ENCODE measurements around the gene PCYT1A. TPM values are rescaled to one million over a fixed set of nuclear protein-coding genes. Genes with fewer than 3 reads are reported as not detected.

Gene PCYT1A
- total and polyA plus RNA-seq, 2 of the 13 experiments (the other 11 are each of a cell fraction or from before 2014, with no cell fraction given) = 26.4 to 45.3 TPM

DNA sequence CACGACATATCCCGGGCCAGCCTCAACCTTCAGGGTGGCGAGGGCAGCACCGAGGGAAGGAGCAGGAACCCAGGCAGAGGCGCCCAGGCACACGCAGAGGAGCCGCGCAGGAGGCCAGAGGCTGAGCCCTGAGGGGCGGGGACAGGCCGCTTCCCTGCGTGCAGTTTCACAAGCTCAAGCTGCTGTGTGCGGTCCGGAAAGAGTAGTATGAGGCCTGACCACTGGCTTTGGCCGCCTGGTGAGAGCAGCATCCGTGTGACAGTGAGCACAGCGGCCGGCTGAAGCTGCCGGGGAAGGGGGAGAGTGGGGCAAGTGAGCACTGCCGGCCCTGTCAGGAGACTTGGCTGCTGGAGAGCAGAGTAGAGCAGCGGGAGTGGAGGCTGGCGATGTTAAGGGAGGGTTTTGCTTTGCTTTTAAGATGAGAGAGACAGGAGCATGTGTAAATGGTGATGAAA lies 85.0 kb downstream of the PCYT1A start (continued):
- TF ChIP-seq, protein P1, sequence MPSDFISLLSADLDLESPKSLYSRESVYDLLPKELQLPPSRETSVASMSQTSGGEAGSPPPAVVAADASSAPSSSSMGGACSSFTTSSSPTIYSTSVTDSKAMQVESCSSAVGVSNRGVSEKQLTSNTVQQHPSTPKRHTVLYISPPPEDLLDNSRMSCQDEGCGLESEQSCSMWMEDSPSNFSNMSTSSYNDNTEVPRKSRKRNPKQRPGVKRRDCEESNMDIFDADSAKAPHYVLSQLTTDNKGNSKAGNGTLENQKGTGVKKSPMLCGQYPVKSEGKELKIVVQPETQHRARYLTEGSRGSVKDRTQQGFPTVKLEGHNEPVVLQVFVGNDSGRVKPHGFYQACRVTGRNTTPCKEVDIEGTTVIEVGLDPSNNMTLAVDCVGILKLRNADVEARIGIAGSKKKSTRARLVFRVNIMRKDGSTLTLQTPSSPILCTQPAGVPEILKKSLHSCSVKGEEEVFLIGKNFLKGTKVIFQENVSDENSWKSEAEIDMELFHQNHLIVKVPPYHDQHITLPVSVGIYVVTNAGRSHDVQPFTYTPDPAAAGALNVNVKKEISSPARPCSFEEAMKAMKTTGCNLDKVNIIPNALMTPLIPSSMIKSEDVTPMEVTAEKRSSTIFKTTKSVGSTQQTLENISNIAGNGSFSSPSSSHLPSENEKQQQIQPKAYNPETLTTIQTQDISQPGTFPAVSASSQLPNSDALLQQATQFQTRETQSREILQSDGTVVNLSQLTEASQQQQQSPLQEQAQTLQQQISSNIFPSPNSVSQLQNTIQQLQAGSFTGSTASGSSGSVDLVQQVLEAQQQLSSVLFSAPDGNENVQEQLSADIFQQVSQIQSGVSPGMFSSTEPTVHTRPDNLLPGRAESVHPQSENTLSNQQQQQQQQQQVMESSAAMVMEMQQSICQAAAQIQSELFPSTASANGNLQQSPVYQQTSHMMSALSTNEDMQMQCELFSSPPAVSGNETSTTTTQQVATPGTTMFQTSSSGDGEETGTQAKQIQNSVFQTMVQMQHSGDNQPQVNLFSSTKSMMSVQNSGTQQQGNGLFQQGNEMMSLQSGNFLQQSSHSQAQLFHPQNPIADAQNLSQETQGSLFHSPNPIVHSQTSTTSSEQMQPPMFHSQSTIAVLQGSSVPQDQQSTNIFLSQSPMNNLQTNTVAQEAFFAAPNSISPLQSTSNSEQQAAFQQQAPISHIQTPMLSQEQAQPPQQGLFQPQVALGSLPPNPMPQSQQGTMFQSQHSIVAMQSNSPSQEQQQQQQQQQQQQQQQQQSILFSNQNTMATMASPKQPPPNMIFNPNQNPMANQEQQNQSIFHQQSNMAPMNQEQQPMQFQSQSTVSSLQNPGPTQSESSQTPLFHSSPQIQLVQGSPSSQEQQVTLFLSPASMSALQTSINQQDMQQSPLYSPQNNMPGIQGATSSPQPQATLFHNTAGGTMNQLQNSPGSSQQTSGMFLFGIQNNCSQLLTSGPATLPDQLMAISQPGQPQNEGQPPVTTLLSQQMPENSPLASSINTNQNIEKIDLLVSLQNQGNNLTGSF (CRISPR knock-in tag; IDR thresholded peaks at IDR 0.05) = no peak
- TF ChIP-seq ZKSCAN1 (IDR thresholded peaks at IDR 0.05; ENCODE audit: low read length) (no peak), SATB2 (CRISPR knock-in tag; IDR thresholded peaks at IDR 0.05) (no peak), RAD21 (CRISPR knock-in tag; IDR thresholded peaks at IDR 0.05) (no peak), CEBPG (CRISPR knock-in tag; IDR thresholded peaks at IDR 0.05) (0 out of 2 replicates have a peak, but pooled peaks have one; percentile 19), ZNF205 (CRISPR knock-in tag; IDR thresholded peaks at IDR 0.05) (no peak), ZNF788 (CRISPR knock-in tag; IDR thresholded peaks at IDR 0.05; ENCODE audit: borderline replicate concordance) (no peak), ZNF460 (CRISPR knock-in tag; IDR thresholded peaks at IDR 0.05; ENCODE audit: borderline replicate concordance) (no peak), HHEX (CRISPR knock-in tag; IDR thresholded peaks at IDR 0.05) (no peak), NFIC (IDR thresholded peaks at IDR 0.05; ENCODE audit: low read length) (no peak), ZNF790 (CRISPR knock-in tag; IDR thresholded peaks at IDR 0.05; ENCODE audit: borderline replicate concordance) (no peak), AGO2 (optimal IDR thresholded peaks at IDR 0.05; ENCODE audit: low read depth, low read length) (no peak), TCF7 (IDR thresholded peaks at IDR 0.05; ENCODE audit: low read depth) (no peak), ZNF160 (CRISPR knock-in tag; IDR thresholded peaks at IDR 0.05) (peak; percentile 70; the same call in 1 of the 2 replicates), FOXA1 (IDR thresholded peaks at IDR 0.05) (no peak), FOXA1 (CRISPR knock-in tag; IDR thresholded peaks at IDR 0.05) (0 out of 2 replicates have a peak, but pooled peaks have one; percentile 13)
- TF ChIP-seq, protein P2, sequence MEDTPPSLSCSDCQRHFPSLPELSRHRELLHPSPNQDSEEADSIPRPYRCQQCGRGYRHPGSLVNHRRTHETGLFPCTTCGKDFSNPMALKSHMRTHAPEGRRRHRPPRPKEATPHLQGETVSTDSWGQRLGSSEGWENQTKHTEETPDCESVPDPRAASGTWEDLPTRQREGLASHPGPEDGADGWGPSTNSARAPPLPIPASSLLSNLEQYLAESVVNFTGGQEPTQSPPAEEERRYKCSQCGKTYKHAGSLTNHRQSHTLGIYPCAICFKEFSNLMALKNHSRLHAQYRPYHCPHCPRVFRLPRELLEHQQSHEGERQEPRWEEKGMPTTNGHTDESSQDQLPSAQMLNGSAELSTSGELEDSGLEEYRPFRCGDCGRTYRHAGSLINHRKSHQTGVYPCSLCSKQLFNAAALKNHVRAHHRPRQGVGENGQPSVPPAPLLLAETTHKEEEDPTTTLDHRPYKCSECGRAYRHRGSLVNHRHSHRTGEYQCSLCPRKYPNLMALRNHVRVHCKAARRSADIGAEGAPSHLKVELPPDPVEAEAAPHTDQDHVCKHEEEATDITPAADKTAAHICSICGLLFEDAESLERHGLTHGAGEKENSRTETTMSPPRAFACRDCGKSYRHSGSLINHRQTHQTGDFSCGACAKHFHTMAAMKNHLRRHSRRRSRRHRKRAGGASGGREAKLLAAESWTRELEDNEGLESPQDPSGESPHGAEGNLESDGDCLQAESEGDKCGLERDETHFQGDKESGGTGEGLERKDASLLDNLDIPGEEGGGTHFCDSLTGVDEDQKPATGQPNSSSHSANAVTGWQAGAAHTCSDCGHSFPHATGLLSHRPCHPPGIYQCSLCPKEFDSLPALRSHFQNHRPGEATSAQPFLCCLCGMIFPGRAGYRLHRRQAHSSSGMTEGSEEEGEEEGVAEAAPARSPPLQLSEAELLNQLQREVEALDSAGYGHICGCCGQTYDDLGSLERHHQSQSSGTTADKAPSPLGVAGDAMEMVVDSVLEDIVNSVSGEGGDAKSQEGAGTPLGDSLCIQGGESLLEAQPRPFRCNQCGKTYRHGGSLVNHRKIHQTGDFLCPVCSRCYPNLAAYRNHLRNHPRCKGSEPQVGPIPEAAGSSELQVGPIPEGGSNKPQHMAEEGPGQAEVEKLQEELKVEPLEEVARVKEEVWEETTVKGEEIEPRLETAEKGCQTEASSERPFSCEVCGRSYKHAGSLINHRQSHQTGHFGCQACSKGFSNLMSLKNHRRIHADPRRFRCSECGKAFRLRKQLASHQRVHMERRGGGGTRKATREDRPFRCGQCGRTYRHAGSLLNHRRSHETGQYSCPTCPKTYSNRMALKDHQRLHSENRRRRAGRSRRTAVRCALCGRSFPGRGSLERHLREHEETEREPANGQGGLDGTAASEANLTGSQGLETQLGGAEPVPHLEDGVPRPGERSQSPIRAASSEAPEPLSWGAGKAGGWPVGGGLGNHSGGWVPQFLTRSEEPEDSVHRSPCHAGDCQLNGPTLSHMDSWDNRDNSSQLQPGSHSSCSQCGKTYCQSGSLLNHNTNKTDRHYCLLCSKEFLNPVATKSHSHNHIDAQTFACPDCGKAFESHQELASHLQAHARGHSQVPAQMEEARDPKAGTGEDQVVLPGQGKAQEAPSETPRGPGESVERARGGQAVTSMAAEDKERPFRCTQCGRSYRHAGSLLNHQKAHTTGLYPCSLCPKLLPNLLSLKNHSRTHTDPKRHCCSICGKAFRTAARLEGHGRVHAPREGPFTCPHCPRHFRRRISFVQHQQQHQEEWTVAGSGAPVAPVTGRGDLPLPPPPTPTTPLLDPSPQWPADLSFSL (CRISPR knock-in tag; IDR thresholded peaks at IDR 0.05) = no peak
- TF ChIP-seq, protein P3, sequence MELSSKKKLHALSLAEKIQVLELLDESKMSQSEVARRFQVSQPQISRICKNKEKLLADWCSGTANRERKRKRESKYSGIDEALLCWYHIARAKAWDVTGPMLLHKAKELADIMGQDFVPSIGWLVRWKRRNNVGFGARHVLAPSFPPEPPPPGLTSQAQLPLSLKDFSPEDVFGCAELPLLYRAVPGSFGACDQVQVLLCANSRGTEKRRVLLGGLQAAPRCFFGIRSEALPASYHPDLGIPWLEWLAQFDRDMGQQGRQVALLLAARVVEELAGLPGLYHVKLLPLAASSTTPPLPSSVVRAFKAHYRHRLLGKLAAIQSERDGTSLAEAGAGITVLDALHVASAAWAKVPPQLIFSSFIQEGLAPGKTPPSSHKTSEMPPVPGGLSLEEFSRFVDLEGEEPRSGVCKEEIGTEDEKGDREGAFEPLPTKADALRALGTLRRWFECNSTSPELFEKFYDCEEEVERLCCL (CRISPR knock-in tag; IDR thresholded peaks at IDR 0.05; ENCODE audit: borderline replicate concordance) = no peak
